Right atrium auricular region (tissue), 2 donors: ENCODE measurements around the gene CHAT. TPM values are rescaled to one million over a fixed set of nuclear protein-coding genes. Genes with fewer than 3 reads are reported as not detected.

ENCODE experiments used
- DNase-seq: peaks from one replicate; pipeline ENCODE4 v3.0.0-alpha.2; 2019; ENCODE audit warnings: low spot score
- H3K27ac ChIP-seq, 2 donors: fragments of 200-600 bp; sonication (generic); 1 replicate in 1 of 2; 2 replicates in 1 of 2; pipeline ENCODE4 v1.5.1; 2016 to 2019
- H3K27me3 ChIP-seq, 2 donors: fragments of 200-600 bp; sonication (generic); one replicate each; pipeline versions ENCODE4 v1.5.1 to v1.6.0; 2017 to 2019
- H3K36me3 ChIP-seq: fragments of 200-600 bp; sonication (generic); one replicate; pipeline ENCODE4 v1.5.1; 2016
- H3K4me1 ChIP-seq, 2 donors: fragments of 200-600 bp; sonication (generic); one replicate each; pipeline versions ENCODE4 v1.5.1 to v1.6.0; 2017 to 2019
- H3K4me3 ChIP-seq, 2 donors: fragments of 200-600 bp; sonication (generic); 1 replicate in 1 of 2; 2 replicates in 1 of 2; pipeline ENCODE4 v1.5.1; 2017 to 2019; ENCODE audit warnings: mild to moderate bottlenecking in 1 of 2, moderate library complexity in 1 of 2
- H3K9me3 ChIP-seq, 2 donors: fragments of 200-600 bp; sonication (generic); one replicate each; pipeline ENCODE4 v1.5.1; 2019
- CTCF ChIP-seq, 2 donors: fragments of 200-600 bp; sonication (generic); IDR thresholded peaks; one replicate each; pipeline ENCODE4 v1.5.1; 2019; ENCODE audit warnings: antibody characterized with exemption in 2 of 2
- total RNA-seq, 2 donors: library from RNA; depleted of rRNA; stranded (reverse); fragments of >200 nt; gene quantifications; one replicate each; pipeline ENCODE4 v1.1.0, GENCODE V29; 2016

Gene CHAT
- total RNA-seq, 2 donors from 2014 or later = not detected

- no peak overlapping the region for H3K4me3 ChIP-seq
- H3K9me3 ChIP-seq = peaks cover 0 to 7% of the 10 kb centered on the region in 2 donors
- H3K4me1 ChIP-seq = no peaks in the 10 kb centered on the region
- no peak for DNase-seq
- no peak for TF ChIP-seq CTCF (IDR thresholded peaks at IDR 0.05)
- no peaks in the 10 kb centered on the region for H3K27me3 ChIP-seq
- no peaks in the 10 kb centered on the region for H3K36me3 ChIP-seq
- H3K27ac ChIP-seq = no peak overlapping the region
Measured at GRCh38 chr10:49572594-49573114, 41.2 kb upstream of the CHAT start.

- Histone ChIP-seq H3K27me3 (no peaks in the 10 kb centered on the region), H3K9me3 (no peaks in the 10 kb centered on the region), H3K4me3 (no peak overlapping the region), H3K27ac (no peak overlapping the region), H3K36me3 (no peaks in the 10 kb centered on the region), H3K4me1 (no peaks in the 10 kb centered on the region)
- TF ChIP-seq CTCF (IDR thresholded peaks at IDR 0.05) = no peak
- no peak for DNase-seq
Measured at GRCh38 chr10:49575489-49576072, 38.3 kb upstream of the CHAT start.

GRCh38 chr10:49577182-49577925, 36.5 kb upstream of the CHAT start:
- H3K4me3 ChIP-seq = no peak overlapping the region
- no peak overlapping the region for H3K27ac ChIP-seq
- no peaks in the 10 kb centered on the region for H3K4me1 ChIP-seq
- no peaks in the 10 kb centered on the region for H3K27me3 ChIP-seq
- TF ChIP-seq CTCF (IDR thresholded peaks at IDR 0.05) = no peak
- no peaks in the 10 kb centered on the region for H3K36me3 ChIP-seq
- no peak for DNase-seq
- H3K9me3 ChIP-seq = no peaks in the 10 kb centered on the region

- H3K9me3 ChIP-seq = no peaks in the 10 kb centered on the region
- H3K4me1 ChIP-seq = no peaks in the 10 kb centered on the region
- no peak overlapping the region for H3K27ac ChIP-seq
- no peak for TF ChIP-seq CTCF (IDR thresholded peaks at IDR 0.05)
- H3K27me3 ChIP-seq = no peaks in the 10 kb centered on the region
- no peaks in the 10 kb centered on the region for H3K36me3 ChIP-seq
- no peak overlapping the region for H3K4me3 ChIP-seq
- DNase-seq = no peak
Measured at GRCh38 chr10:49578392-49578791, 35.4 kb upstream of the CHAT start.

- Histone ChIP-seq H3K4me3 (no peak overlapping the region), H3K27ac (no peak overlapping the region), H3K36me3 (no peaks in the 10 kb centered on the region), H3K9me3 (no peaks in the 10 kb centered on the region), H3K27me3 (no peaks in the 10 kb centered on the region), H3K4me1 (no peaks in the 10 kb centered on the region)
- no peak for DNase-seq
- no peak for TF ChIP-seq CTCF (IDR thresholded peaks at IDR 0.05)
Measured at GRCh38 chr10:49579621-49580020, 34.2 kb upstream of the CHAT start.
